HG03520 (cell line): ENCODE data around the gene ANGPTL4.
"Not testable (repeated sequence)": the region's sequence is repeated elsewhere in the genome, so short reads cannot be mapped to it uniquely, and the experiment has no call there.

ENCODE experiments used
- ATAC-seq: cut with Tn5 transposase; IDR thresholded peaks from one replicate; pipeline ENCODE4 v1.9.1; 2021; ENCODE audit warnings: mild to moderate bottlenecking, moderate library complexity; ENCODE audit not compliant: unreplicated experiment

ANGPTL4 gene

DNA sequence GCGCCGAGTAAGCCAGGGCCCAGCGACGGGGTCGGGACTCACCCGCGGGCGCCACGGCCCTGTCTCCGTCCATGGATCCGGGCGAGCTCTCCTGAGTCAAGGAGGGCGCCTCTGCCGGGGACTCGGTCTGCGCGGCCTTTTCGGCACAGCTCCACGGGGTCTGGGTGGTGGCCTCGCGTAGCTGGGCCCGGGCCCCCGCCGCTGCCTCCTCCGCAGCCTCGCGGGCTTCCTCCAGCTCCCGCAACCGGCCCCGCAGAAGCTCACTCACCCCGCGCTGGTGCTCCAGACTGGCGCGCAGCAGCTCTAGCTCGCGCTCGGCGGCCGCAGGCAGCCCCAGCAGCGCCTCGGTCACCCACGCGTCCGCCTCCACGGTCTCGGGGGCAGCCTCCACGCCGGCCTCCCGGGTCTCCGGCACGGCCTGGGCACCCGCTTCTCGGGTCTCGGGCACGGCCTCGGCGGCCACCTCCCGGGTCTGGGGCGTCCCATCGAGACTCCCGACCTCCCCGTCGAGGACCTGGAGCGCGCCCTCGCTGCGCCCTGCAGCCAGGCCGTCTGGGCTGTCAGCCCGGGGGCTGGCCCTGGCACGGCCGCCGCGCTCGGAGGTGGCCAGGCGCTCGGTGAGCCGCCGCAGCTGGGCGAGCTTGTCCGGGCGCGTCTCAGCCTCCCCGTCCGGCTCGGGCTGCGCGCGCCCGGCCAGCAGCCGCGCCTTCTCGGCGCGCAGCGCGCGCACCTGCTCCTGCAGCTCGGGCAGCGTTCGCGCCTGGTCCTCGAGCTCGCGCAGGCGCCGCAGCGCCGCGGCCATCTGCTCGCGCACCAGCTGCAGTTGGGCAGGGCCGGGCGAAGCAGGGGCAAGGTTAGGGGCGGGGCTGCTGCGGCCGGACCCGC lies 29.3 kb upstream of the ANGPTL4 start:
- no peak for ATAC-seq

DNA sequence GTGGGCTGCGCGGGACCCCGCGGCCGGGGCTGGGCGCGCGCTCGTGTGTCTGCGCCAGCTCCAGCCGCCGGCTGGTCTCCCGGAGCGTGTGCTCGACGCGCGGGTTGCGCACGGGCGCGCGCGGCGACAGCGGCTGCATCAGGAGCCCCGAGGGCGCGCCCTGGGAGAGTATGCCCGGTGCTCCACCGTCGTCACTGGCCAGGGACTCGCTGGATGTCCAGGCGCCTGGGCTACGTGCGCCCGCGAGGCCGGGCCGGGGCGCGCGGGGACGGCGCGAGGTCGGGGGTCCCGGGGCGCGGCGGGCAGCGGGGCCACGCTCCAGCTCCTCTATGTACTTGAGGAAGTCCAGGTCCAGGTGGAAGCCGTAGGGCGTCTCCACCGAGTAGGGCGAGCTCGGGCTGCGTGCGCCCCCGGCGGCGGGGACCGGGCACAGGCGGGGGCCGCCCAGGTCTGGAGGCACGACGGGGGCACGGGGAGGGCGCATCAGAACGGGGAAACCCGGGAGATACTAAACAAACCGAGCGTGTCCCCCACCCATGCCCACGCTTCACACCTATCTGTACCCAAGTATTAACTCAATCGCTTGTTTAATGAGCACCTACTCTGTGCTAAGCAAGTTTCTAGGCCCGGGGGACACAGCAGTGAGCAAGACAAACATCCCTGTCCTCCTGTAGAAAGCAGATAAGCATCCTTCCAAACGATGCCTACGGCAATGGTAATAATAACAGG lies 28.4 kb upstream of the ANGPTL4 start:
- no peak for ATAC-seq

DNA sequence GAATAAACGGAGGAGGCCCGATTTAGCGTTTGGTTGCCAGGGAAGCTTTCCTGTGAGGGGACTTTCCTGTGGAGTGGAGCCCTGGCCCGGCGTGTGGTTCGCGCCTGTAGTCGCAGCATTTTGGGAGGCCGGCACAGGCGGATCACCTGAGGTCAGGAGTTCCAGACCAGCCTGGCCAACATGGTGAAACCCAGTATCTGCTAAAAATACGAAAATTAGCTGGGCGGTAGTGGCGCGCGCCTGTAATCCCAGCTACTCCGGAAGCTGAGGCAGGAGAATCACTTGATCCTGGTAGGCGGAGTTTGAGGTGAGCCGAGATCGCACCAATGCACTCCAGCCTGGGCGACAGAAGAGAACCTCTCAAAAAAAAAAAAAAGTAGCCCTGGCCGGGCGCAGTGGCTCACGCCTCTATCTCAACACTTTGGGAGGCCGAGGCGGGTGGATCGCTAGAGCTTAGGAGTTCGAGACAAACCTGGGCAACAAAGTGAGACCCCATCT lies 27.8 kb upstream of the ANGPTL4 start:
- no peak for ATAC-seq

GRCh38 chr19:8336660-8337059 lies 27.3 kb upstream of the ANGPTL4 start:
- ATAC-seq = no peak

DNA sequence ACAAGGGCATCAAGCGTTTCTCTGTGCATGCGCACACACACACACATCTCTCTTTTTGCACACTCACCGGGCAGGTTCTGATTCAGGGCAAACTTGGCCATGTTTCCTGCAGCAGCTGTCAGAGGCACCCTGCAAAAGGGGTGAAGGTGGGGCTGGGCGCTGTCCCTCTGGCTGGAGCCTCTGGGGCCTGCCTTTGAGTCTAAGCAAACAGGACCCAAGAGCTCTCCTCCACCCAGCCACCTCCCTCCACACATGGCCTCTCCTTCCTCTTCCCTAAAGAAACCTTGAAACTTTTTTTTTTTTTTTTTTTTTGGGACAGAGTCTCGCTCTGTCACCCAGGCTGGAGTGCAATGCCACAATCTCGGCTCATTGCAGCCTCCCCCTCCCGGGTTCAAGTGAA lies 26.2 kb upstream of the ANGPTL4 start:
- ATAC-seq = no peak

DNA sequence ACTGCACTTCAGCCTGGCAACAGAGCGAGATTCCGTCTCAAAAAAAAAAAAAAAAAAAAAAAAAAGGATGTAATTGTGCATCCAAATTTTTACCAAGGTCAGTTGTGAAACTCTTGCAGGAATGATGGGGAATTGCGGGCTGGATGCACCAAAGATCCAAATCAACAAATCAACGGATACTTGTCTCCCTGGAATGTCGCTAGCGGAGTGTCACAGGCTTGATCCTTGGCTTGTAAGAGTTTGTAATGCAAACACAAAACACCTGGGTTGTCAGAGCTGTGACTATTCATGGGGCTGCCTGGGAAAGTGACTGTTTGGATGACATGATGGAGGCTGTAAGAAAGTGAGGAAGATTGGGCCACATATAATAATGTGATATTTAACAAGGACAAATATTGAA lies 25.1 kb upstream of the ANGPTL4 start:
- no peak for ATAC-seq

DNA sequence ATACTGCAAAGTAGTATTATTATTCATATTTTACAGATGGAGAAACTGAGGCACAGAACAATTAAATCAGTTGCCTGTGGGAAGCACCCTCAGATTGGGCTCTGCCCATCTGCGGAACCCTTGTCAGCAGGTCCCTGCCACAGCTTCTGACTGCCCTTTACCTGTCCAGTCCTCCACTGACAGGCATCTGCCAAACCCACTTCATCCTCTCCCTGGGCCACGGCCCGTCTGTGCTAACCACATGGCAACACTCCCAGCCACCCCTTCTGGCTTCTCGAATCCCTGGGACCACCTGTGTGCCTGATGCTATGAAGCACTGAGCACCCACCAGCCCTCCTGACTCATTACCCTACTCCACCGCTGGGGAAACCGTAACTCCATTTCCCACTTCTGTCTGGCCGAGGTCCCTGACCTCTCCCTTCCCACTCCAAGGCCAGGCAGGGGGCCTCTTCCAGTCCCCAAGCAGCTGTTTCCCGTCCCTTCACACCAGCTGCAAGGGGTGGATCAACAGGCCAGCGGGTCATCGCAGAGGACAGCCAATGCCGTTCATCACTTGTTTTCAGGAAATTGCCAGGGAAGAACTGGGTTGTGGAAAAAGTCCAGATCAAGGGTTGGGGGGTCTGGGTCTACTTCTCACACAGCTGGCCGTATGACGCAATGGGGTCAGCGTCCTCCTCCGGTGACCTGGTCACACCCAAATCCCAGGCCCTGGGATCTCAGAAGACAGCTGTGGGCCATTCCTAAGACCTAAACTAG lies 23.4 kb upstream of the ANGPTL4 start:
- no peak for ATAC-seq

GRCh38 chr19:8341504-8341903 lies 22.5 kb upstream of the ANGPTL4 start:
- not testable (repeated sequence) for ATAC-seq

- no peak for ATAC-seq
Measured at GRCh38 chr19:8342316-8342683, 21.7 kb upstream of the ANGPTL4 start.

DNA sequence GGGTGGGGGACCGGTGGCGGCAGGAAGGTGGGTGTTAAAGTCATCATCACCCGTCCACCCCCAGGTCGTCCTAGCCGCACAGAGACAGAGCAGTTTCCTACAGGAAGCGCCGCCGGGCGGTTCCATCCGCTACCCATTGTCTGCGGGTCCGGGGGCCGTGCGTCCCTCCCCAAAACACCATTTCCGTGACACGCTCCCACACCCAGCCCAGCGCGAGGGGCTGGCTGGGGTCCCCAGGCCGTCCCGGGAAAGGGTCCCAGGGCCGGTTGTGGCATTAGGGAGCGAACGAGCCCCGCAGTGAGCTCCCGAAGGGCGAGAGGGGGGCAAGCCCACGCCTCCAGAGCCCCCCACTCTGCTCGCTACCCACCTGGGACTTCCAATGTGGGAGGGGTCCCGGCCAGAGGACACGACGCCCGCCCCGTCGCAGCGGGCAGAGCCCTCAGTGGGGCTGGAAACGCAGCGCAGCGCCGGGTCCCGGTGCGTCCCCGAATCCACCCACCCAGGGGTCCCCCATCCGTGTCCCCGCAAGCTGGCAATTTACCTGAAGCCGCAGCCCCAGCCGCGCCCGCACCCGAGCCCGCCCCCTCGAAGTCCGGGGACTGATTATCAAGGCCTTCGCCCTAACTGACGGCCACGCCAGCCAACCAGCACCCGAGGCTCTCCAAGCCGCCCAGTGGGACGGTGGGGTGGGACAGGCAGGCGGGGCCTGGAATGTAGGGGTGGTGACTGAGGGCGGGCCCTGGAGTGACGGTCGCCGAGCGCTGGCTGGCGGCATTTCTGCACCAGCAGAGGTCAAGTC lies 21.1 kb upstream of the ANGPTL4 start, which contains the start of gene KANK3:
KANK3 (minus strand) TSS at position 579 of the 799 bp plus-strand sequence. CDS start 5,434 bp downstream, outside the sequence.
- ATAC-seq = peak; percentile 74

DNA sequence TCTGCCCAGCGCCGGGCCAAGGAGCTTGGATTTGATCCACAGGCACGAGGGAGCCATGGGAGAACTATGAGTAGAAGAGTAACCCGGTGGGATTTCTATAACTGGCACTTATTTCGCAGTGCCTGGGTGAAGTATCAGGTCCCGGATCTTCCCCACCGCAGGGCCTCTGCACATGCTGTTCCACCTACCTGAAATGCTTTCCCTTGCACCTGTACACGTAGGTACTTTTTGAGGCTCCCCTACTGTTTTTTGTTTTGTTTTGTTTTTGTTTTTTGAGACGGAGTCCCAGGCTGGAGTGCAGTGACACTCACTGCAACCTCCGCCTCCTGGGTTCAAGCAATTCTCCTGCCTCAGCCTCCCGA lies 20.5 kb upstream of the ANGPTL4 start:
- ATAC-seq = no peak

DNA sequence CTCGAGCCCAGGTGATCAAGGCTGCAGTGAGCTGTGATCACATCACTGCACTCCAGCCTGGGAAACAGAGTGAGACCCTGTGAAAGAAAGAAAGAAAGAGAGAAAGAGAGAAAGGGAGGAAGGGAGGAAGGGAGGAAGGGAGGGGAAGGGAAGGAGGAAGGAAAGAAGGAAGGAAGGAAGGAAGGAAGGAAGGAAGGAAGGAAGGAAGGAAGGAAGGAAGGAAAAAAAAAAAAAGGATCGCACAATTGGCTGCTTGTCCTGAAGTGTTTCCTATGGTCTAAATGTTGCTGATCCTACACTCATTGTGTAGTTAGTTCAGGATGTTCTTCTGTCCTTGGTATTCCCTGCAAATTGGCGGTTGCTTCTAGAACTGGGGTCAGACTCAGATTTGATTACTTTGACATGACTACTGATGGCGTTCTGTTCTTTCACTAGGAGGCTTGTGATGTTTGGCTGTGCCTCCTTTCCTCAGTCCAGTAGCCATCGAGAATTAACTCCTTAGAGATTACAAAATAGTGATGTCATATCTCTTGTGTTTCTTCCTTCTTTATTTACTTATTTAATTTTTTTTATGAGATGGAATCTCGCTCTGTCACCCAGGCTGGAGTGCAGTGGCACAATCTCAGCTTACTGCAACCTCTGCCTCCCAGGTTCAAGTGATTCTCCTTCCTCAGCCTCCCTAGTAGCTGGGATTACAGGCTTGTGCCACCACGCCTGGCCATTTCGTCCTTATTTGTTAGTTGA lies 14.2 kb upstream of the ANGPTL4 start:
- ATAC-seq = not testable (repeated sequence)

GRCh38 chr19:8352134-8352827 lies 11.7 kb upstream of the ANGPTL4 start:
- ATAC-seq = no peak

- not testable (repeated sequence) for ATAC-seq
Measured at GRCh38 chr19:8352845-8353244, 11.1 kb upstream of the ANGPTL4 start.

DNA sequence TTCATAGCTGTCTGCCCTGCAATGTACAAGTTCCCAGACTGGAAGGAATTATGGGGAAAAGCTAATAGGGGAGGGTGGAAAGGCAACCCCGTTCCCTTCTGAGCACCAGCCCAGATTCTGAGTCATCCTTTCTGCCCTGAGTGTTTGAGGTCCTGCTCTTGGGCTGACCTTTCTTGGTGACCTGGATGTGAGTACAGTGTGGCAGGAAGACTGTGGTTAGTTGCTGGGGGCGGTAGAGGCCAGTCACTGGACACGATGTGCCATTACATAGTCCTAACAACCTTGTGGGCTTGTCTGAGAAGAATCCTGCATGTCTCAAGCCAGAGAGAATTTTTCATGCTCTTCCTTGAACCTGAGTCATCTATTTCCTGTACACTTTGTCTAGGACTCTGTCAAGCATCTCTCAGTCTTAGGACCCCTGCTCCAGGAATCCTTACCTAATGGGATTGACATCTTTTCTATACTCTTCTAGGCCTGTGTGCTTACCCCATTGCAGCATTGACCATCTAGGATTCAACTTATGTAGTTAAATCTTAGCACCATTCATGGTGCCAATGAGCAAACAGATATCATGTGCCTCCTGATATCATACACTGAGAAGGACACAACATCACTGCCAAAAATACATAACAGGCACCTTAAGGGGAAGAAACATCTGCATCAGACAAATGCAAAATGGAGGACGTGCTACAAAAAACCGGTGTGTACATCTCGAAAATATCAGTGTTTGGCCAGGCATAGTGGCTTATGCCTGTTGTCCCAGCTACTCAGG lies 8.1 kb upstream of the ANGPTL4 start:
- ATAC-seq = no peak

DNA sequence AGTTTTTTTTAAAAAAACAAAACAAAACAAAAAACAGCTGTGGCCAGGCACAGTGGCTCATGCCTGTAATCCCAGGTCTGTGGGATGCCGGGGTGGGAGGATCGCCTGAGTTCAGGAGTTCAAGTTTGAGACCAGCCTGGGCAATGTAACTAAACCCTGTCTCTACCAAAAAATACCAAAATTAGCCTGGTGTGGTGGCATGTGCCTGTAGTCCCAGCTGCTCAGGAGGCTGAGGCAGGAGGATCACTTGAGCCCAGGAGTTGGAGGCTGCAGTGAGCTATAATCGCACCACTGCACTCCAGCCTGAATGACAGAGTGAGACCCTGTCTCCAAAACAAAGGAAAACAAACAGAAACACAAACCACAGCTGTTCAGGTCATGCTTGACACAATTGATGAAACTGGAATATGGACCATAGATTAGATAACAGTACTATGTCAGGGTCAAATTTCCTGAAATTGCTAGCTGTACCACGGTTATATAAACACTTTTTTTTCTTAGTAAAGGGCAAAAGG lies 6.9 kb upstream of the ANGPTL4 start:
- no peak for ATAC-seq

GRCh38 chr19:8358948-8359347 lies 5.0 kb upstream of the ANGPTL4 start:
- no peak for ATAC-seq

GRCh38 chr19:8360196-8360595 lies 3.8 kb upstream of the ANGPTL4 start:
- ATAC-seq = no peak
